ENCODE results near the gene SEC63.
A peak's percentile ranks its signal among the peaks of the same experiment; 100 is the strongest.

SEC63 gene

GRCh38 chr6:107989166-107990094 lies 31.4 kb upstream of the SEC63 start:
- H3K27me3 ChIP-seq (ENCODE audit: insufficient read depth, low read length, poor library complexity): no peaks in the 10 kb centered on the region
- WGBS (ENCODE audit: extremely low coverage, insufficient coverage, low lambda C conversion rate): no CpG with 5 or more reads among the region's 6 CpGs
- peak overlapping the region; percentile 33 for H4K5ac ChIP-seq (ENCODE audit: low read length)
- H3K18ac ChIP-seq (ENCODE audit: low read length): peak overlapping the region; percentile 68
- H3K4ac ChIP-seq (ENCODE audit: low read depth, low read length): peak overlapping the region; percentile 59
- H2AK5ac ChIP-seq (ENCODE audit: low read length): peak overlapping the region; percentile 71
- no peak overlapping the region for H3K27ac ChIP-seq (ENCODE audit: low read depth, low read length)
- peak overlapping the region; percentile 65 for H3K56ac ChIP-seq (ENCODE audit: low read length)
- no peak overlapping the region for H3K9ac ChIP-seq (ENCODE audit: low read length)
- no peak overlapping the region for H3K4me2 ChIP-seq (ENCODE audit: low read length)
- no peak overlapping the region for H3K23ac ChIP-seq (ENCODE audit: low read length)
- H3K79me1 ChIP-seq (ENCODE audit: low read length): no peaks in the 10 kb centered on the region
- H4K8ac ChIP-seq (ENCODE audit: low read depth, low read length): no peak overlapping the region
- peak overlapping the region; percentile 19 for H2BK15ac ChIP-seq (replicated peaks; ENCODE audit: low read depth)
- H3K36me3 ChIP-seq (ENCODE audit: control insufficient read depth, insufficient read depth, low read length): no peaks in the 10 kb centered on the region
- no peaks in the 10 kb centered on the region for H3K79me2 ChIP-seq (ENCODE audit: control insufficient read depth, insufficient read depth, low read length)
- no peak overlapping the region for H3K4me3 ChIP-seq (ENCODE audit: low read length)
- peak overlapping the region; percentile 21 for H2BK120ac ChIP-seq (ENCODE audit: low read depth, low read length)
- H3K4me1 ChIP-seq (ENCODE audit: control insufficient read depth, low read depth, low read length): peaks cover 13% of the 10 kb centered on the region
- DNase-seq: peak; percentile 35
- peak overlapping the region; percentile 42 for H2BK5ac ChIP-seq (ENCODE audit: low read length)

DNA sequence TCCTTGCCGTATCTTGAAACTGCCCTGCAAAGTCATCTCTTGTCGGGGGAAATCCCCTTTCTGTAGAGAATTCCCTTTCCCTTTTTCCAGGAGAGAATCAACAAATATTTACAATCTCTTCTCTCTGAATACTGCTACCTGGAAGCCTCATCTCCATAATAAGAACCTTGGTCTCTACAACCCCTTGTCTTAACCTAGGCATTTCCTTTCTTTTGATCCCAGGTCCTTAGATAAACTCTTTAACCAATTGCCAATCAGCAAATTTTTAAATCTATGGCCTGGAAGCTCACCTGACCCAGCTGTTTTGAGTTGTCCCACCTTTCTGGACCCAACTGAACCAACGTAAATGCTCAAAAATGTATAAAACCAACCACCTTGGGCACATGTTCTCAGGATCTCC lies 30.6 kb upstream of the SEC63 start:
- no peak overlapping the region for H2AK5ac ChIP-seq (ENCODE audit: low read length)
- H3K4me3 ChIP-seq (ENCODE audit: low read length): no peak overlapping the region
- peaks cover 13% of the 10 kb centered on the region for H3K4me1 ChIP-seq (ENCODE audit: control insufficient read depth, low read depth, low read length)
- H3K79me1 ChIP-seq (ENCODE audit: low read length): no peaks in the 10 kb centered on the region
- no peak overlapping the region for H3K56ac ChIP-seq (ENCODE audit: low read length)
- peak; percentile 45 for DNase-seq
- peak overlapping the region; percentile 66 for H2BK5ac ChIP-seq (ENCODE audit: low read length)
- no peak overlapping the region for H4K5ac ChIP-seq (ENCODE audit: low read length)
- no peak overlapping the region for H3K23ac ChIP-seq (ENCODE audit: low read length)
- no peaks in the 10 kb centered on the region for H3K79me2 ChIP-seq (ENCODE audit: control insufficient read depth, insufficient read depth, low read length)
- no peak overlapping the region for H2BK15ac ChIP-seq (replicated peaks; ENCODE audit: low read depth)
- no peak overlapping the region for H4K8ac ChIP-seq (ENCODE audit: low read depth, low read length)
- no peak overlapping the region for H3K27ac ChIP-seq (ENCODE audit: low read depth, low read length)
- no peaks in the 10 kb centered on the region for H3K36me3 ChIP-seq (ENCODE audit: control insufficient read depth, insufficient read depth, low read length)
- H3K4me2 ChIP-seq (ENCODE audit: low read length): no peak overlapping the region
- H3K4ac ChIP-seq (ENCODE audit: low read depth, low read length): peak overlapping the region; percentile 9
- H3K27me3 ChIP-seq (ENCODE audit: insufficient read depth, low read length, poor library complexity): no peaks in the 10 kb centered on the region
- H3K18ac ChIP-seq (ENCODE audit: low read length): no peak overlapping the region
- H3K9ac ChIP-seq (ENCODE audit: low read length): no peak overlapping the region
- no peak overlapping the region for H2BK120ac ChIP-seq (ENCODE audit: low read depth, low read length)
- WGBS (ENCODE audit: extremely low coverage, insufficient coverage, low lambda C conversion rate): no CpG with 5 or more reads among the region's 3 CpGs

GRCh38 chr6:107987805-107988204 lies 29.8 kb upstream of the SEC63 start:
- no peak overlapping the region for H3K4ac ChIP-seq (ENCODE audit: low read depth, low read length)
- no peak overlapping the region for H3K9ac ChIP-seq (ENCODE audit: low read length)
- no peaks in the 10 kb centered on the region for H3K79me1 ChIP-seq (ENCODE audit: low read length)
- H3K36me3 ChIP-seq (ENCODE audit: control insufficient read depth, insufficient read depth, low read length): no peaks in the 10 kb centered on the region
- H3K79me2 ChIP-seq (ENCODE audit: control insufficient read depth, insufficient read depth, low read length): no peaks in the 10 kb centered on the region
- DNase-seq: peak; percentile 91
- no peak overlapping the region for H2BK15ac ChIP-seq (replicated peaks; ENCODE audit: low read depth)
- H3K56ac ChIP-seq (ENCODE audit: low read length): no peak overlapping the region
- H3K23ac ChIP-seq (ENCODE audit: low read length): no peak overlapping the region
- H4K8ac ChIP-seq (ENCODE audit: low read depth, low read length): no peak overlapping the region
- H2BK120ac ChIP-seq (ENCODE audit: low read depth, low read length): no peak overlapping the region
- H3K4me1 ChIP-seq (ENCODE audit: control insufficient read depth, low read depth, low read length): peaks cover 13% of the 10 kb centered on the region
- no peak overlapping the region for H2AK5ac ChIP-seq (ENCODE audit: low read length)
- H3K4me2 ChIP-seq (ENCODE audit: low read length): no peak overlapping the region
- no CpG with 5 or more reads among the region's 3 CpGs for WGBS (ENCODE audit: extremely low coverage, insufficient coverage, low lambda C conversion rate)
- no peak overlapping the region for H3K4me3 ChIP-seq (ENCODE audit: low read length)
- no peak overlapping the region for H3K27ac ChIP-seq (ENCODE audit: low read depth, low read length)
- H3K18ac ChIP-seq (ENCODE audit: low read length): no peak overlapping the region
- H2BK5ac ChIP-seq (ENCODE audit: low read length): no peak overlapping the region
- no peak overlapping the region for H4K5ac ChIP-seq (ENCODE audit: low read length)
- no peaks in the 10 kb centered on the region for H3K27me3 ChIP-seq (ENCODE audit: insufficient read depth, low read length, poor library complexity)

GRCh38 chr6:107985701-107986100 lies 27.7 kb upstream of the SEC63 start:
- Histone ChIP-seq H2AK5ac (ENCODE audit: low read length) (no peak overlapping the region), H4K5ac (ENCODE audit: low read length) (no peak overlapping the region), H3K23ac (ENCODE audit: low read length) (no peak overlapping the region), H2BK5ac (ENCODE audit: low read length) (no peak overlapping the region), H3K36me3 (ENCODE audit: control insufficient read depth, insufficient read depth, low read length) (no peaks in the 10 kb centered on the region), H2BK15ac (replicated peaks; ENCODE audit: low read depth) (no peak overlapping the region), H3K18ac (ENCODE audit: low read length) (no peak overlapping the region), H3K4ac (ENCODE audit: low read depth, low read length) (no peak overlapping the region), H3K79me1 (ENCODE audit: low read length) (no peaks in the 10 kb centered on the region), H3K4me2 (ENCODE audit: low read length) (no peak overlapping the region), H3K9ac (ENCODE audit: low read length) (no peak overlapping the region), H3K27ac (ENCODE audit: low read depth, low read length) (no peak overlapping the region), H3K4me3 (ENCODE audit: low read length) (no peak overlapping the region), H3K4me1 (ENCODE audit: control insufficient read depth, low read depth, low read length) (peaks cover 9% of the 10 kb centered on the region), H3K27me3 (ENCODE audit: insufficient read depth, low read length, poor library complexity) (no peaks in the 10 kb centered on the region), H3K79me2 (ENCODE audit: control insufficient read depth, insufficient read depth, low read length) (no peaks in the 10 kb centered on the region), H2BK120ac (ENCODE audit: low read depth, low read length) (no peak overlapping the region), H3K56ac (ENCODE audit: low read length) (peak overlapping the region; percentile 42), H4K8ac (ENCODE audit: low read depth, low read length) (no peak overlapping the region)
- WGBS (ENCODE audit: extremely low coverage, insufficient coverage, low lambda C conversion rate): no CpG with 5 or more reads among the region's 14 CpGs
- DNase-seq: no peak

- Histone ChIP-seq H3K4ac (ENCODE audit: low read depth, low read length) (no peak overlapping the region), H3K79me1 (ENCODE audit: low read length) (no peaks in the 10 kb centered on the region), H3K4me2 (ENCODE audit: low read length) (no peak overlapping the region), H3K36me3 (ENCODE audit: control insufficient read depth, insufficient read depth, low read length) (no peaks in the 10 kb centered on the region), H3K27ac (ENCODE audit: low read depth, low read length) (no peak overlapping the region), H3K27me3 (ENCODE audit: insufficient read depth, low read length, poor library complexity) (no peaks in the 10 kb centered on the region), H3K56ac (ENCODE audit: low read length) (no peak overlapping the region), H3K18ac (ENCODE audit: low read length) (no peak overlapping the region), H3K23ac (ENCODE audit: low read length) (no peak overlapping the region), H2BK15ac (replicated peaks; ENCODE audit: low read depth) (no peak overlapping the region), H3K79me2 (ENCODE audit: control insufficient read depth, insufficient read depth, low read length) (no peaks in the 10 kb centered on the region), H2BK5ac (ENCODE audit: low read length) (no peak overlapping the region), H2AK5ac (ENCODE audit: low read length) (no peak overlapping the region), H3K9ac (ENCODE audit: low read length) (no peak overlapping the region), H3K4me1 (ENCODE audit: control insufficient read depth, low read depth, low read length) (peaks cover 3% of the 10 kb centered on the region), H2BK120ac (ENCODE audit: low read depth, low read length) (peak overlapping the region; percentile 36), H4K5ac (ENCODE audit: low read length) (no peak overlapping the region), H4K8ac (ENCODE audit: low read depth, low read length) (no peak overlapping the region), H3K4me3 (ENCODE audit: low read length) (no peak overlapping the region)
- DNase-seq: no peak
- WGBS (ENCODE audit: extremely low coverage, insufficient coverage, low lambda C conversion rate): no CpG with 5 or more reads among the region's 4 CpGs
Measured at GRCh38 chr6:107983811-107984210, 25.8 kb upstream of the SEC63 start.

Data from mesendoderm (in vitro differentiated cells).